Ovary (tissue), 9 donors: ENCODE results near the gene GREB1L. TPM values are rescaled to one million over a fixed set of nuclear protein-coding genes. Genes with fewer than 3 reads are reported as not detected.

ENCODE experiments used
- DNase-seq, 5 donors: peaks; one replicate each; pipeline ENCODE4 v3.0.0-alpha.2; 2019 to 2020
- H3K27ac ChIP-seq, 2 donors: fragments of 200-600 bp; one replicate each; pipeline versions ENCODE4 v1.5.1 to v1.8.0; 2019 to 2022
- H3K27me3 ChIP-seq: fragments of 200-600 bp; one replicate; pipeline ENCODE4 v1.8.0; 2022
- H3K36me3 ChIP-seq: fragments of 200-600 bp; sonication (generic); one replicate; pipeline ENCODE4 v1.5.1; 2019
- H3K4me1 ChIP-seq: one replicate; pipeline ENCODE4 v1.8.1; 2013; ENCODE audit warnings: mild to moderate bottlenecking, moderate library complexity; ENCODE audit not compliant: insufficient read depth
- H3K4me3 ChIP-seq: fragments of 200-600 bp; sonication (generic); one replicate; pipeline ENCODE4 v1.5.1; 2017
- H3K9me3 ChIP-seq, 2 donors: fragments of 200-600 bp in 1 of 2; sonication (generic) in 1 of 2; one replicate each; pipeline versions ENCODE4 v1.5.1 to v1.8.1; 2013 to 2019; ENCODE audit warnings: mild to moderate bottlenecking in 1 of 2, moderate library complexity in 1 of 2
- EP300 ChIP-seq: sonication (generic); formaldehyde crosslinking; IDR thresholded peaks from one replicate; pipeline ENCODE4 v1.6.1; 2017; ENCODE audit warnings: antibody characterized with exemption
- POLR2A ChIP-seq: fragments of 450-650 bp; IDR thresholded peaks from one replicate; pipeline ENCODE4 v1.6.1; 2017; ENCODE audit warnings: antibody characterized with exemption, mild to moderate bottlenecking, moderate library complexity
- WGBS, 3 donors: extraction: QIAGEN DNeasy Blood & Tissue Kit in 1 of 3; methylation state at CpG; one replicate each; pipeline versions ENCODE4 v1.1.5 to v1.1.7; 2013 to 2017; 5-methylcytosine and 5-hydroxymethylcytosine counted together
- intact Hi-C, 4 donors: fragments of 100-400 bp; cut with DNase I; formaldehyde crosslinking; loops; one replicate each; pipeline versions ENCODE4 v1.11.0 to v1.15.1; 2022 to 2023
- polyA plus RNA-seq, 2 donors: library from polyadenylated mRNA; stranded (reverse); fragments of 200-250 nt in 1 of 2; fragments of 350-450 nt in 1 of 2; fragmentation: Illumina TruSeq in 1 of 2; extraction: RNeasy Lipid Tissue Mini Kit (QIAGEN cat#74804) in 1 of 2; gene quantifications; one replicate each; pipeline ENCODE4 v1.2.3, GENCODE V29; 2013 to 2014
- total RNA-seq, 7 donors: library from RNA; depleted of rRNA in 2 of 7; stranded (reverse); fragments of >200 nt in 2 of 7; fragmentation: NEBNext Ultra II Directional in 3 of 7; extraction: Animal tissue kit (Norgen Biotek cat#: 25700) in 3 of 7; gene quantifications; one replicate each; pipeline versions ENCODE4 v1.1.0 to v1.2.4, GENCODE V29; 2016 to 2023
- TF ChIP-seq, protein P1 (sequence below), 3 donors: fragments of 450-650 bp in 2 of 3; fragments of 200-600 bp in 1 of 3; IDR thresholded peaks; one replicate each; pipeline versions ENCODE4 v1.5.1 to v1.8.0; 2016 to 2022; ENCODE audit warnings: antibody characterized with exemption in 3 of 3, mild to moderate bottlenecking in 1 of 3
- donor health status: DM: no; HTN: no; CAD: no; lungs with moderate emphysema.
- donor health status: DM: no; HTN: no; CAD: no.
- donor health status: Bipolar disorder and iron deficiency.
- donor health status: DM: yes; HTN: yes; CAD: no.
- donor health status: DM: no; HTN: no; CAD: no.
- donor health status: DM: yes; HTN: yes; CAD: no.

Gene GREB1L
- total and polyA plus RNA-seq, 9 donors = 2.4 to 22.8 (median 10.4) TPM

DNA sequence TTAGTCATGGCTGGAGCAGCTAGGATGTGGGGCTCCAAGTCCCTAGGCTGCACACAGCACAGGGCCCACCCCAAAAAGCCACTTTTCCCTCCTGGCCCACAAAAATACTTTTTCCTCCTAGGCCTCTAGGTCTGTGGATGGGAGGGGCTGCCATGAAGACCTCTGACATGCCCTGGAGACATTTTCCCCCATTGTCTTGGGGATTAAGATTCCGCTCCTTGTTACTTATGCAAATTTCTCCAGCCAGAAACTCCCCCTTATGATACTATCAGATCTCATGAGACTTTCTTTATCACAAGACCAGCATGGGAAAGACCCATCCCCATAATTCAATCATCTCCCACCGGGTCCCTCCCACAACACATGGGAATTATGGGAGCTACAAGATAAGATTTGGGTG lies 232.6 kb downstream of the GREB1L start:
- DNase-seq = no peak
- H3K27ac ChIP-seq = no peak overlapping the region
- H3K4me1 ChIP-seq = no peaks in the 10 kb centered on the region
- TF ChIP-seq EP300 (no peak), POLR2A (no peak)
- TF ChIP-seq, protein P1, sequence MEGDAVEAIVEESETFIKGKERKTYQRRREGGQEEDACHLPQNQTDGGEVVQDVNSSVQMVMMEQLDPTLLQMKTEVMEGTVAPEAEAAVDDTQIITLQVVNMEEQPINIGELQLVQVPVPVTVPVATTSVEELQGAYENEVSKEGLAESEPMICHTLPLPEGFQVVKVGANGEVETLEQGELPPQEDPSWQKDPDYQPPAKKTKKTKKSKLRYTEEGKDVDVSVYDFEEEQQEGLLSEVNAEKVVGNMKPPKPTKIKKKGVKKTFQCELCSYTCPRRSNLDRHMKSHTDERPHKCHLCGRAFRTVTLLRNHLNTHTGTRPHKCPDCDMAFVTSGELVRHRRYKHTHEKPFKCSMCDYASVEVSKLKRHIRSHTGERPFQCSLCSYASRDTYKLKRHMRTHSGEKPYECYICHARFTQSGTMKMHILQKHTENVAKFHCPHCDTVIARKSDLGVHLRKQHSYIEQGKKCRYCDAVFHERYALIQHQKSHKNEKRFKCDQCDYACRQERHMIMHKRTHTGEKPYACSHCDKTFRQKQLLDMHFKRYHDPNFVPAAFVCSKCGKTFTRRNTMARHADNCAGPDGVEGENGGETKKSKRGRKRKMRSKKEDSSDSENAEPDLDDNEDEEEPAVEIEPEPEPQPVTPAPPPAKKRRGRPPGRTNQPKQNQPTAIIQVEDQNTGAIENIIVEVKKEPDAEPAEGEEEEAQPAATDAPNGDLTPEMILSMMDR (IDR thresholded peaks at IDR 0.05) = no peak
- no peaks in the 10 kb centered on the region for H3K36me3 ChIP-seq
- no peaks in the 10 kb centered on the region for H3K27me3 ChIP-seq
- H3K9me3 ChIP-seq = no peaks in the 10 kb centered on the region
- 68 to 85% (median 84%) methylated on average over 2 of the region's 2 CpGs for WGBS, 3 donors
- no peak overlapping the region for H3K4me3 ChIP-seq
- intact Hi-C loops = no loop called here

DNA sequence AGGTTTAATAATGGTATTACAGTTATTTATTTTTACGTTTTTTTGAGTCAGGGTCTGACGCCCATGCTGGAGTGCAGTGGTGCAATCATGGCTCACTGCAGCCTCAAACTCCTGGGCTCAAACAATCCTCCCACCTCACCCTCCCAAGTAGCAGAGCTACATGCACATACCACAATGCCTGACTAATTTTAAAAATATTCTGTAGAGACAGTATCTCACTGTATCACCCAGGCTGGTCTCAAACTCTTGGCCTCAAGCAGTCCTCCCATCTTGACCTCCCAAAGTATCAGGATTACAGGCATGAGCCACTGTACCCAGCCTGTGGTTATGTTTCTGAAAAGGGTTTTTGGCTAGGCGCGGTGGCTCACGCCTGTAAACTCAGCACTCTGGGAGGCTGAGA lies 237.7 kb downstream of the GREB1L start:
- TF ChIP-seq POLR2A (no peak), EP300 (no peak)
- TF ChIP-seq, protein P1 (IDR thresholded peaks at IDR 0.05) = no peak
- intact Hi-C loops = no loop called here
- no peak overlapping the region for H3K27ac ChIP-seq
- H3K27me3 ChIP-seq = no peaks in the 10 kb centered on the region
- H3K4me3 ChIP-seq = no peak overlapping the region
- DNase-seq = no peak
- H3K9me3 ChIP-seq = no peaks in the 10 kb centered on the region
- no peaks in the 10 kb centered on the region for H3K4me1 ChIP-seq
- WGBS, 3 donors = 93 to 97% (median 94%) methylated on average over 5 of the region's 5 CpGs
- H3K36me3 ChIP-seq = no peaks in the 10 kb centered on the region

DNA sequence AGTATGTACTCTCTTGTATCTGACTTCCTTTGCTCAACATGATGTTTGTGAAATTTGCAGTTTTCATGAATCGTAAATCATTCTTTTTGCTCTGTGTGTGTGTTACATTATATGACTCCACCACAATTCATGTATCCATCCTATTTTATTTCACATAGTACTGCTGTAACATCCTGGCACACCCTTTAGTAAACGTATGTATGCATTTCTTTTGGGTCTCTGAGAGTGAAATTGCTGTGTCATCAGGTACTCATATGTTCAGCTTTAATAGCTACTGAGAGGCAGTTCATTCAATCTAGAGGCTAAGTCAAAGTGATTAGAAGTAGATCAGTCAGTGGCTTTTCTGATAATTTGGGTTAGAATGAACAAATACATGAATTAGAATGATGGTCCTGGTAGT lies 239.7 kb downstream of the GREB1L start:
- Histone ChIP-seq H3K36me3 (no peaks in the 10 kb centered on the region), H3K4me1 (no peaks in the 10 kb centered on the region), H3K27ac (no peak overlapping the region), H3K9me3 (no peaks in the 10 kb centered on the region), H3K27me3 (no peaks in the 10 kb centered on the region), H3K4me3 (no peak overlapping the region)
- 87 to 92% (median 90%) methylated on average over 2 of the region's 2 CpGs for WGBS, 3 donors
- no peak for TF ChIP-seq EP300
- no peak for DNase-seq
- intact Hi-C loops = no loop called here

DNA sequence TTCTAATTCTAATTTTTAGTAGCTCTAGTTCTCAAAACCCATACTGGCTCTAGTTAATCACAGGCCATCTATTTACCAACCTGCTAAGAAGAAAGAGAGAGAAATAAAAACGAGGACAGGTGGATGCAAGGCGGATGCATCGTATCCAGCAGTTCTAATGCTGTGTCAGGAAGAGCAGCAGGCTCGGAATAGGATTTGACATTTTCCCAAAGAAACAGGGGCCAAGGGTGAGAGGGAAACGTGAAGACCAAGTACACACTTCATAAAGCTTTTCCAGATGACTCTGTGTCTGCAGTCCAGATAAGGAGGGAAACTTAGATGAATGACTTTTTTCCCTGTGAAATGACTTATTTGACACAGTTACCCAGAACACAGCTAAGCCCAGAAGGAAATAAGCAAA lies 241.0 kb downstream of the GREB1L start:
- Histone ChIP-seq H3K27ac (no peak overlapping the region), H3K36me3 (no peaks in the 10 kb centered on the region), H3K9me3 (no peaks in the 10 kb centered on the region), H3K4me1 (no peaks in the 10 kb centered on the region), H3K27me3 (no peaks in the 10 kb centered on the region), H3K4me3 (no peak overlapping the region)
- intact Hi-C loops = no loop called here
- TF ChIP-seq EP300 = no peak
- no peak for TF ChIP-seq POLR2A
- TF ChIP-seq, protein P1 (IDR thresholded peaks at IDR 0.05) = no peak
- DNase-seq = no peak
- WGBS, 3 donors = 85 to 89% (median 86%) methylated on average over 5 of the region's 5 CpGs

DNA sequence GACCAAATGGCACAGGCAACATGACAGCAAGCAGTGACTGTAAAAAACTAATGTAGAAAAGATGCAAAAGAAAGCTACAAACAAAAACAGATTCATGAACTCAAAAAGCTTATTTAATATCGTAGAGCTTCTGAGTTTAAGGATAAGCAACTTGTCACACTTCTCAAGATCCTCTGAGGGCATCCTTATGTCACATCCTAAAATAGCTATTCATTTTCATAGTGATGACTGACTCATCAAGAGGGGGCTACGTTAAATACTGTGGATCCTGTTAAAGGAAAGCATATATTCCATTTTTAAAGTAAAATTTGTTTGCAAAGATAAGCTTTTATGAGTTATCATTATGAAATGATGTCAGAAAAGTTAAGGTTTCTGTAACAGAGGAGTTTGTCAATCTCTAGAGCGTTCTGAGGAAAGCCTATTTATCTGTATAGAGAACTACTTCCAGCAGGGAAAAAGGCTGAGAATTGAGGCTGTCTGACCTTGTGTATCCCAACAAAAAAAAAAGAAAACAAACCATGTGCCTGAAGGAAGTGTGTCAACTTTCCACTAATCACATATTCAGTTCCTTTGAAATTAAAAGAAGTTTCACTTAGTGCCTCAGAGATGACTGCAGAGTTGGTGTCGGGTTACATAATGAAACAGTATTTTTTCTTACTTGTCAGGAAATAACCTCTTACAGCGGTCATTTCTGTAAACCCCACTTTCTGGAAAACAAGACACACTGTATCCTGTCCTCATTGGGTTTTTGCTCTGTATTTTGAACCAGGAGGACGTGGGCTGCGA lies 243.0 kb downstream of the GREB1L start:
- intact Hi-C loops = loop anchor here in 1 of 4 donors (5.0 kb wide), 1 partner anchor 467 kb away; no protein-coding TSS in a partner anchor
- 74 to 76% (median 75%) methylated on average over 7 of the region's 7 CpGs for WGBS, 3 donors
- TF ChIP-seq EP300 (no peak), POLR2A (no peak)
- TF ChIP-seq, protein P1 (IDR thresholded peaks at IDR 0.05) = no peak

More for the DNA sequence above, 243.0 kb downstream of the GREB1L start:
- DNase-seq = no peak
- Histone ChIP-seq H3K4me3 (no peak overlapping the region), H3K4me1 (no peaks in the 10 kb centered on the region), H3K9me3 (no peaks in the 10 kb centered on the region), H3K27me3 (no peaks in the 10 kb centered on the region), H3K27ac (no peak overlapping the region), H3K36me3 (no peaks in the 10 kb centered on the region)
